ENCODE results near the gene ADPRHL1. TPM values are rescaled to one million over a fixed set of nuclear protein-coding genes. Genes with fewer than 3 reads are reported as not detected.

ADPRHL1 gene
- total RNA-seq, 4 donors from 2014 or later: 1.9 to 9.4 (median 6.5) TPM

DNA sequence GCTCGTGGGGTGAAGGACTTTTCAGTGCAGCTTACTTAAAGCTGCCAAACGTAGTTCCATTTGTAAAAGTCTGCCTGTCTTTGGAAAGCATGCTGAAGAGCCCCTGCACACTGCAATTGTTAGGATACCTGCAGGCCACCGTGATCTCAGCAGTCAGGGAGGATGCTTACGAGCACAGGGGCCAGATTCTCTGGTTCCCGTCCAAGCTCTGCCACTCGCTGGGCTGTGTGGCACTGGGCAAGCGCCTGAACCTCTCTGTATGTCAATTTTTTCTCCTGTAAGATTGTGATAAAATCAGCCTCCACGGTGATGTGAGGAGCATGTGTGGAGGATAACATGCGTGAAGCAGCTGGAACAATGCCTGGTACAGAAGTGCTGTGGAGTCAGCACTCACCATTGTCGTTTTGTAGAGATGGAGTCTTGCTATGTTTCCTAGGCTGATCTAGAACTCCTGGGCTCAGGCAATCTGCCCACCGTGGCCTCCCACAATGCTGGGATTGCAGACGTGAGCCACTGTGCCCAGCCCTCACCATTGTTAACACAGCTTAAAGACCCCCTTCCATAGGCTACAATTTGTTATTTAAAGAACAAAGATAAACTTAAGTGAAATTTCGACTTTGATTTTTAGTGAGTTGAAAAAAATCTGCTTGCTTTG, 3.5 kb downstream of the ADPRHL1 start:
- intact Hi-C loops (cut with DNase I; ENCODE audit: low total_unique reads): no loop called here
- peak overlapping the region; percentile 16 for H3K4me3 ChIP-seq (ENCODE audit: low read depth, poor library complexity, severe bottlenecking)
- TF ChIP-seq POLR2A (IDR thresholded peaks at IDR 0.05): no peak
- TF ChIP-seq CTCF (IDR thresholded peaks at IDR 0.05): no peak
- WGBS, 2 donors: 64 to 68% methylated on average over 11 to 13 of the region's 13 CpGs
- DNase-seq (ENCODE audit: low spot score in 2 of 2): no peak

- intact Hi-C loops (cut with DNase I; ENCODE audit: low total_unique reads): no loop called here
- whole genome bisulfite sequencing, 2 donors: 43 to 56% methylated on average over 22 to 29 of the region's 29 CpGs
- peak overlapping the region; percentile 16 for H3K4me3 ChIP-seq (ENCODE audit: low read depth, poor library complexity, severe bottlenecking)
- TF ChIP-seq POLR2A (IDR thresholded peaks at IDR 0.05) (no peak), CTCF (IDR thresholded peaks at IDR 0.05) (no peak)
- DNase-seq (ENCODE audit: low spot score in 2 of 2): peak in 1 of 2 donors; percentile 53
These were observed 4.2 kb downstream of the ADPRHL1 start for GRCh38 chr13:113448885-113449692.

- intact Hi-C loops (cut with DNase I; ENCODE audit: low total_unique reads): no loop called here
- WGBS, 2 donors: 45 to 66% methylated on average over 3 to 6 of the region's 6 CpGs
- no peak overlapping the region for H3K4me3 ChIP-seq (ENCODE audit: low read depth, poor library complexity, severe bottlenecking)
- TF ChIP-seq POLR2A (IDR thresholded peaks at IDR 0.05) (no peak), CTCF (IDR thresholded peaks at IDR 0.05) (no peak)
- DNase-seq (ENCODE audit: low spot score in 2 of 2): no peak
These were observed 4.8 kb downstream of the ADPRHL1 start for GRCh38 chr13:113448545-113448884.

GRCh38 chr13:113447596-113447995, 5.7 kb downstream of the ADPRHL1 start:
- 86 to 96% methylated on average over 6 of the region's 6 CpGs for WGBS, 2 donors
- H3K4me3 ChIP-seq (ENCODE audit: low read depth, poor library complexity, severe bottlenecking): no peak overlapping the region
- TF ChIP-seq POLR2A (IDR thresholded peaks at IDR 0.05): no peak
- TF ChIP-seq CTCF (IDR thresholded peaks at IDR 0.05): no peak
- DNase-seq (ENCODE audit: low spot score in 2 of 2): no peak
- intact Hi-C loops (cut with DNase I; ENCODE audit: low total_unique reads): no loop called here

- TF ChIP-seq CTCF (IDR thresholded peaks at IDR 0.05) (no peak), POLR2A (IDR thresholded peaks at IDR 0.05) (no peak)
- H3K4me3 ChIP-seq (ENCODE audit: low read depth, poor library complexity, severe bottlenecking): no peak overlapping the region
- WGBS, 2 donors: 82 to 91% methylated on average over 6 to 9 of the region's 9 CpGs
- no peak for DNase-seq (ENCODE audit: low spot score in 2 of 2)
- intact Hi-C loops (cut with DNase I; ENCODE audit: low total_unique reads): no loop called here
These were observed 6.8 kb downstream of the ADPRHL1 start for GRCh38 chr13:113446488-113446854.
